Neural cell (in vitro differentiated cells): ENCODE results near the gene SPOCK3. TPM values are rescaled to one million over a fixed set of nuclear protein-coding genes. Genes with fewer than 3 reads are reported as not detected.

Experiments
- H2AFZ ChIP-seq: fragments of 200-600, 300-800 bp; sonication (generic), shearing (Covaris generic); 2 replicates; pipeline ENCODE4 v1.6.0; 2014; ENCODE audit warnings: low read depth, mild to moderate bottlenecking, antibody characterized with exemption, low read length, moderate library complexity
- H3F3A ChIP-seq: fragments of 200-600 bp; shearing (Covaris generic); 2 replicates; pipeline ENCODE4 v1.6.1; 2016; ENCODE audit warnings: mild to moderate bottlenecking, moderate library complexity, mixed read lengths, antibody characterized with exemption, low read length; ENCODE audit not compliant: insufficient read depth, poor library complexity, severe bottlenecking
- H3K27ac ChIP-seq: fragments of 200-600, 300-800 bp; sonication (generic), shearing (Covaris generic); 2 replicates; pipeline ENCODE4 v1.5.1; 2014; ENCODE audit warnings: mild to moderate bottlenecking, low read length, moderate library complexity
- H3K27me3 ChIP-seq: fragments of 300-800, 200-600 bp; sonication (generic), shearing (Covaris generic); 2 replicates; pipeline ENCODE4 v1.6.0; 2014; ENCODE audit warnings: mild to moderate bottlenecking, low read depth, low read length, moderate library complexity; ENCODE audit not compliant: insufficient read depth
- H3K36me3 ChIP-seq: fragments of 300-800, 200-600 bp; sonication (generic), shearing (Covaris generic); 2 replicates; pipeline ENCODE4 v1.5.1; 2014; ENCODE audit warnings: mild to moderate bottlenecking, antibody characterized with exemption, low read length, moderate library complexity; ENCODE audit not compliant: insufficient read depth
- H3K4me2 ChIP-seq: fragments of 300-800, 200-600 bp; sonication (generic), shearing (Covaris generic); 2 replicates; pipeline ENCODE4 v1.6.0; 2014; ENCODE audit warnings: mild to moderate bottlenecking, low read length
- H3K4me3 ChIP-seq: fragments of 300-800, 200-600 bp; sonication (generic), shearing (Covaris generic); 2 replicates; pipeline ENCODE4 v1.5.1; 2014; ENCODE audit warnings: mild to moderate bottlenecking, low read length, moderate library complexity
- H3K79me2 ChIP-seq: fragments of 200-600 bp; shearing (Covaris generic); replicated peaks from 2 replicates; pipeline ENCODE4 v1.6.0; 2014; ENCODE audit warnings: mild to moderate bottlenecking, low read length, moderate library complexity; ENCODE audit not compliant: insufficient read depth
- H3K9ac ChIP-seq: fragments of 300-800, 200-600 bp; sonication (generic), shearing (Covaris generic); 2 replicates; pipeline ENCODE4 v1.6.1; 2016; ENCODE audit warnings: mild to moderate bottlenecking, low read length, mixed read lengths
- H3K9me2 ChIP-seq: fragments of 200-600 bp; shearing (Covaris generic); 2 replicates; pipeline ENCODE4 v1.6.1; 2016; ENCODE audit warnings: mild to moderate bottlenecking, low read length, mixed read lengths; ENCODE audit not compliant: insufficient read depth
- H3K9me3 ChIP-seq: fragments of 200-600, 300-800 bp; sonication (generic), shearing (Covaris generic); 2 replicates; pipeline ENCODE4 v1.6.1; 2016; ENCODE audit warnings: mild to moderate bottlenecking, mixed run types, low read length, moderate library complexity, mixed read lengths
- H4K20me1 ChIP-seq: fragments of 200-600 bp; shearing (Covaris generic); 2 replicates; pipeline ENCODE4 v1.6.1; 2016; ENCODE audit warnings: mild to moderate bottlenecking, mixed run types; ENCODE audit not compliant: insufficient read depth
- CTCF ChIP-seq: fragments of 450-650 bp; IDR thresholded peaks from 2 replicates; pipeline ENCODE4 v1.5.1; 2014; ENCODE audit warnings: antibody characterized with exemption, mild to moderate bottlenecking, moderate library complexity; ENCODE audit not compliant: poor library complexity, severe bottlenecking
- EP300 ChIP-seq: fragments of 450-650 bp; conservative IDR thresholded peaks from 2 replicates; pipeline ENCODE4 v1.6.1; 2014; ENCODE audit warnings: antibody characterized with exemption, mild to moderate bottlenecking, moderate library complexity; ENCODE audit not compliant: poor library complexity, severe bottlenecking
- EZH2 ChIP-seq: fragments of 200-600, 300-800 bp; shearing (Covaris generic), sonication (generic); IDR thresholded peaks from 2 replicates; pipeline ENCODE4 v1.6.1; 2014; ENCODE audit warnings: antibody characterized with exemption, low read length, borderline replicate concordance, mild to moderate bottlenecking; ENCODE audit not compliant: insufficient read depth, poor library complexity, severe bottlenecking
- MXI1 ChIP-seq: fragments of 450-650 bp; conservative IDR thresholded peaks from 2 replicates; pipeline ENCODE4 v1.6.1; 2014; ENCODE audit warnings: antibody characterized with exemption, mild to moderate bottlenecking; ENCODE audit not compliant: poor library complexity, severe bottlenecking
- POLR2AphosphoS5 ChIP-seq: IDR thresholded peaks from 2 replicates; pipeline ENCODE4 v1.6.1; 2012
- RAD21 ChIP-seq: fragments of 450-650 bp; conservative IDR thresholded peaks from 2 replicates; pipeline ENCODE4 v1.6.1; 2014; ENCODE audit warnings: antibody characterized with exemption, mild to moderate bottlenecking, moderate library complexity
- SMC3 ChIP-seq: fragments of 450-650 bp; conservative IDR thresholded peaks from 2 replicates; pipeline ENCODE4 v1.6.1; 2014; ENCODE audit warnings: antibody characterized with exemption, mild to moderate bottlenecking, moderate library complexity; ENCODE audit not compliant: poor library complexity
- TAF1 ChIP-seq: IDR thresholded peaks from 2 replicates; pipeline ENCODE4 v1.6.1; 2012; ENCODE audit warnings: low read depth
- polyA plus RNA-seq: library from polyadenylated mRNA; depleted of rRNA; stranded (reverse); fragments of >200 nt; gene quantifications from 2 replicates; pipeline ENCODE4 v1.2.3, GENCODE V29; 2014
- TF ChIP-seq, protein P1 (sequence below): IDR thresholded peaks from 2 replicates; pipeline ENCODE4 v1.6.1; 2012; ENCODE audit warnings: borderline replicate concordance

Gene SPOCK3
- polyA plus RNA-seq, 1 donor from 2014 or later, result 7.9 TPM

GRCh38 chr4:166896254-166896653 is 338.0 kb downstream of the SPOCK3 start:
- TF ChIP-seq SMC3, result no peak
- TF ChIP-seq TAF1, result no peak
- TF ChIP-seq POLR2AphosphoS5, result no peak
- TF ChIP-seq EP300, result no peak
- TF ChIP-seq RAD21, result no peak
- TF ChIP-seq EZH2, result no peak
- Histone ChIP-seq H2AFZ (no peak overlapping the region), H3K4me2 (no peak overlapping the region)

DNA sequence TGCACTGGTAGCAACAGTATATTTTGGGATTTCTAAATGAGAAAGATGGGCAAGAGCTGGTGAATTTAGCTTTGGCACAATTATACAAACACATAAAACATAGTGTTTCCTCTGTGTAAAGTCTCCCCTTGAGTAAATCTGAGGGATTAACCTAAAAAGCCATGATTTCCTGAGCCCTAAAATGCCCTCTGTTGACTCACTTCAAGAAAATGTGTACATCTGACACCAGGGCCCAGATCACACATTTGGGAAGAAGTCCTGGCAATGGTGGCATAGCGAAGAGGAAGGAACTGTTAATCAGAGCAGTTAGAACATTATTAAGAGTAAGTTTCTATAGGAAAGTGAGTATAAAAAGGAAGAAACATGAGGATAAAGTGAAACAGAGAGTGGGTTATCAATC is 338.5 kb downstream of the SPOCK3 start:
- no peak for TF ChIP-seq MXI1
- no peak for TF ChIP-seq SMC3
- TF ChIP-seq RAD21, result no peak
- TF ChIP-seq CTCF, result no peak
- no peak for TF ChIP-seq EP300
- TF ChIP-seq, protein P1, sequence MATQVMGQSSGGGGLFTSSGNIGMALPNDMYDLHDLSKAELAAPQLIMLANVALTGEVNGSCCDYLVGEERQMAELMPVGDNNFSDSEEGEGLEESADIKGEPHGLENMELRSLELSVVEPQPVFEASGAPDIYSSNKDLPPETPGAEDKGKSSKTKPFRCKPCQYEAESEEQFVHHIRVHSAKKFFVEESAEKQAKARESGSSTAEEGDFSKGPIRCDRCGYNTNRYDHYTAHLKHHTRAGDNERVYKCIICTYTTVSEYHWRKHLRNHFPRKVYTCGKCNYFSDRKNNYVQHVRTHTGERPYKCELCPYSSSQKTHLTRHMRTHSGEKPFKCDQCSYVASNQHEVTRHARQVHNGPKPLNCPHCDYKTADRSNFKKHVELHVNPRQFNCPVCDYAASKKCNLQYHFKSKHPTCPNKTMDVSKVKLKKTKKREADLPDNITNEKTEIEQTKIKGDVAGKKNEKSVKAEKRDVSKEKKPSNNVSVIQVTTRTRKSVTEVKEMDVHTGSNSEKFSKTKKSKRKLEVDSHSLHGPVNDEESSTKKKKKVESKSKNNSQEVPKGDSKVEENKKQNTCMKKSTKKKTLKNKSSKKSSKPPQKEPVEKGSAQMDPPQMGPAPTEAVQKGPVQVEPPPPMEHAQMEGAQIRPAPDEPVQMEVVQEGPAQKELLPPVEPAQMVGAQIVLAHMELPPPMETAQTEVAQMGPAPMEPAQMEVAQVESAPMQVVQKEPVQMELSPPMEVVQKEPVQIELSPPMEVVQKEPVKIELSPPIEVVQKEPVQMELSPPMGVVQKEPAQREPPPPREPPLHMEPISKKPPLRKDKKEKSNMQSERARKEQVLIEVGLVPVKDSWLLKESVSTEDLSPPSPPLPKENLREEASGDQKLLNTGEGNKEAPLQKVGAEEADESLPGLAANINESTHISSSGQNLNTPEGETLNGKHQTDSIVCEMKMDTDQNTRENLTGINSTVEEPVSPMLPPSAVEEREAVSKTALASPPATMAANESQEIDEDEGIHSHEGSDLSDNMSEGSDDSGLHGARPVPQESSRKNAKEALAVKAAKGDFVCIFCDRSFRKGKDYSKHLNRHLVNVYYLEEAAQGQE, result no peak
- no peaks in the 10 kb centered on the region for H3K79me2 ChIP-seq
- H3K4me3 ChIP-seq, result no peak overlapping the region
- no peaks in the 10 kb centered on the region for H3K36me3 ChIP-seq
- H3K9me3 ChIP-seq, result no peaks in the 10 kb centered on the region
- no peaks in the 10 kb centered on the region for H4K20me1 ChIP-seq
- H3K9ac ChIP-seq, result no peak overlapping the region
- no peaks in the 10 kb centered on the region for H3K27me3 ChIP-seq
- no peaks in the 10 kb centered on the region for H3F3A ChIP-seq
- H3K9me2 ChIP-seq, result no peaks in the 10 kb centered on the region
- no peak overlapping the region for H3K4me2 ChIP-seq
- no peak overlapping the region for H3K27ac ChIP-seq
- H2AFZ ChIP-seq, result no peak overlapping the region

More at GRCh38 chr4:166896254-166896653, 338.0 kb downstream of the SPOCK3 start:
- Histone ChIP-seq H3K9me3 (no peaks in the 10 kb centered on the region), H3F3A (no peaks in the 10 kb centered on the region), H3K9me2 (no peaks in the 10 kb centered on the region), H3K36me3 (no peaks in the 10 kb centered on the region), H4K20me1 (no peaks in the 10 kb centered on the region), H3K79me2 (no peaks in the 10 kb centered on the region), H3K9ac (no peak overlapping the region), H3K27me3 (no peaks in the 10 kb centered on the region), H3K27ac (no peak overlapping the region), H3K4me3 (no peak overlapping the region)

GRCh38 chr4:166887457-166887856 is 346.8 kb downstream of the SPOCK3 start:
- Histone ChIP-seq H3K27ac (no peak overlapping the region), H3K79me2 (no peaks in the 10 kb centered on the region)

More at GRCh38 chr4:166887457-166887856, 346.8 kb downstream of the SPOCK3 start:
- Histone ChIP-seq H3K9ac (no peak overlapping the region), H3F3A (no peaks in the 10 kb centered on the region), H3K4me2 (no peak overlapping the region), H2AFZ (no peak overlapping the region), H3K9me2 (no peaks in the 10 kb centered on the region), H4K20me1 (no peaks in the 10 kb centered on the region), H3K9me3 (no peaks in the 10 kb centered on the region), H3K36me3 (no peaks in the 10 kb centered on the region), H3K27me3 (no peaks in the 10 kb centered on the region), H3K4me3 (no peak overlapping the region)
- TF ChIP-seq MXI1, result no peak
- no peak for TF ChIP-seq CTCF
- TF ChIP-seq EP300, result no peak
- TF ChIP-seq POLR2AphosphoS5, result no peak
- TF ChIP-seq SMC3, result no peak
- no peak for TF ChIP-seq EZH2
- TF ChIP-seq RAD21, result no peak
- TF ChIP-seq, protein P1, result no peak
- TF ChIP-seq TAF1, result no peak
